Hepatocyte (in vitro differentiated cells): ENCODE measurements around the gene TAOK3.

Source experiments
- CTCF ChIP-seq: fragments of 200-600 bp; sonication (generic); IDR thresholded peaks from 2 replicates; pipeline ENCODE4 v1.5.1; 2016; ENCODE audit warnings: antibody characterized with exemption, mild to moderate bottlenecking; ENCODE audit not compliant: poor library complexity
- EZH2 ChIP-seq: fragments of 200-600 bp; sonication (generic); IDR thresholded peaks from 2 replicates; pipeline ENCODE4 v1.6.1; 2016; ENCODE audit warnings: antibody characterized with exemption, mild to moderate bottlenecking, borderline replicate concordance

- TF ChIP-seq EZH2: no peak
- TF ChIP-seq CTCF: no peak
These were observed 18.7 kb upstream of the TAOK3 start for GRCh38 chr12:118391424-118391823.
